Endothelial cell of hepatic sinusoid (primary cell): Measurements from ENCODE around the gene RALGPS2.
"Not testable (repeated sequence)": the region's sequence is repeated elsewhere in the genome, so short reads cannot be mapped to it uniquely, and the experiment has no call there.

Source experiments
- in situ Hi-C: cut with HindIII; loops from 2 replicates; pipeline ENCODE4 v1.10.0; 2017; ENCODE audit warnings: low sequenced_read_pairs

The RALGPS2 gene

DNA sequence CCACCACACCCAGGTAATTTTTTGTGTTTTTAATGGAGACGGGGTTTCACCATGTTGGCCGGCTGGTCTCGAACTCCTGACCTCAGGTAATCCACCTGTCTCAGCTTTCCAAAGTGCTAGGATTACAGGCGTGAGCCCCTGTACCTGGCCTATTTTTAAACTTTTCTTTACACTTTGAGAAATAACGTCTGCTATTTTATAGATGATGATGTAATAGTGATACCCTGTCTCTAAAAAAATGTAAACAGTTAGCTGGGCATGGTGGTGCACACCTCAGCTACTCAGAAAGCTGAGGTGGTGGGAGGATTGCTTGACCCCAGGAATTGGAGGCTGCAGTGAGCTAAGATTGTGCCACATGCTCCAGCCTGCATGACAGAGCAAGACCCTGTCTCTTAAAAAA is 47.9 kb downstream of the RALGPS2 start:
- in situ Hi-C loops = loop anchor here (25.0 kb wide), 1 partner anchor 236 kb away; no protein-coding TSS in a partner anchor

DNA sequence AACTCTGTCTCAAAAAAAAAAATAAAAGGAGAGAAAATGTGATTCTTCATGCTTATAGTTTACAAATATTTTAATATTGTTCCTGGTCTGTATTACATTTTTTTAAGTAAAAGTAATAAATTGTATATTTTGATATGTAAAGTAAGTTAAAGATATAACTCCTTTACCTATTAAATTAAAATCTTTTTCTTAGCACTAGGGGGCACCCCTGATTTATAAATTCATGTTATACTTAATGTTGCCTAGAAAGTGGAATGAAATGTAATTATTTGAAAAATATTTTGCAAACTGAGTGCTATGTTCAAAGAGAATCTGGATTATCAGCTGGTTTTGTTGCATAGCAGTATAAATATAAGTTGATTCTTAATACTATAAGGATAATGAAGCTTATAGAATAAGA is 49.2 kb downstream of the RALGPS2 start:
- in situ Hi-C loops = loop anchor here (25.0 kb wide), 1 partner anchor 237 kb away; no protein-coding TSS in a partner anchor

DNA sequence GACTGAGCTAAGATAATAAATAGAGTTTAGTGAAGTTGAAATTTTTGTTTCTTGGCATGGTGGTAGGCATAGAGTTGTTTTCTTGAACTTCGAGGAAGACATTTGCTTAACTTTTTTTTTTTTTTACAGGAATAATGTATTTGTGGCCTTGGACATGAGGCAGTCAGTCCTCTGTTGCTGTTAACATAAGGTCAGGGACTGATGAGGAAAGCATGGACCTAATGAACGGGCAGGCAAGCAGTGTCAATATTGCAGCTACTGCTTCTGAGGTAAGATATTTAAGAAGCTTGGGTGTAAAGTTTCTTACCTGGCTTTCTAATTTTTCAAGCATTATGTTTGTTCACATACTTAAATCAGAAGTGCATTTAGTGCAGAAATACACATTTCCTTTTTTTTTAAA is 51.5 kb downstream of the RALGPS2 start:
- in situ Hi-C loops = no loop called here

DNA sequence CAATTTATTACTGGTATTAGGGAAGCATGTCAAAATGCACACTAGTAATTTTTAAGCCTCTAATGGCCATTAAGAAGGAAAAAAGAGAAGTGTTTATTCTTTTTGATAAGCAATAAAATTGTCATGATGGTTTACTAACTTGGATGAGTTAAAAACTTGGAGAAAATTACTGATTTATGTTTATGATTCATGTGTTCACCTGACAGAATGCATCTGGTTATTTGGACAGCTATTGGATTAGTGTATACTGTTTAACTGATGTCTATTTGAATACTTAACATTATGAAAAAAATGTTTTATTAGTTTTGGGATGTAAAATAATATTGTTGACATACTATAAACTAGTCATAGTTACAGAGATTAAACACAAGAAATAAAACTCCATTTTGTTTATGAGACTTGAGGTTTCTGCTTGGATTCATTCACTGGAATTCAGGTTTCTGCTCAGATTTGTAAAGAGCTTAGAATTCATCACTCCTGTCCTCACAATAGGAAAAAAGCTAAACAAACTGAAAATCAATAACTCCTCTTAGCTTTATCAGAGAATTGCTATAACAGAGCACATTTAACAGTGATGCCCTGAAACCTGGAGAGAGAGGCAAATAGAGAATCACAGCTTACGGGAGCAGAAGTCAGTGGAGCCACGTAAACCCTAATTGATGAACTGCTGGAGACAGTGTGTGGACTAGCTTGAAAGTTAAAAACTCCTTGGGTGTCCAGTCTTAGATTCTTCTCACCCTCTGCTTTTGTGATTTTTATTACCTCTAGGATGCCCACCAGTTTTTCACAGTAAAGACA is 56.7 kb downstream of the RALGPS2 start:
- in situ Hi-C loops = loop anchor here (10.0 kb wide), 1 partner anchor 213 kb away; no protein-coding TSS in a partner anchor

DNA sequence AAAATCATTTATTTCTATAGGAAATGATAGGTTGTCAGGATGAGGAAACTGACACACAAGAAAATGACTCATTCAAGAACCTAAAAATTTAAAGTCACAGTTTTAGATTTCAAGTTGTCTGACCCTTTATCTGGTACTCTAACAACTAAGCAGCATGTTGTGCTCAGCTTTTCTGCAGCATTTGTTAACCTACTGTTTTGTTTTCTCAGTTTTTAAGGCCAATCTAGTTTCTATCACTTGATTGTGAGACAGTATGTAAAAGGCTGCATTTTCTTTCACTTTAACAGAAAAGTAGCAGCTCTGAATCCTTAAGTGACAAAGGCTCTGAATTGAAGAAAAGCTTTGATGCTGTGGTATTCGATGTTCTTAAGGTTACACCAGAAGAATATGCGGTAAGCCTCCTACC is 59.1 kb downstream of the RALGPS2 start:
- in situ Hi-C loops = loop anchor here (10.0 kb wide), 1 partner anchor 211 kb away; no protein-coding TSS in a partner anchor

DNA sequence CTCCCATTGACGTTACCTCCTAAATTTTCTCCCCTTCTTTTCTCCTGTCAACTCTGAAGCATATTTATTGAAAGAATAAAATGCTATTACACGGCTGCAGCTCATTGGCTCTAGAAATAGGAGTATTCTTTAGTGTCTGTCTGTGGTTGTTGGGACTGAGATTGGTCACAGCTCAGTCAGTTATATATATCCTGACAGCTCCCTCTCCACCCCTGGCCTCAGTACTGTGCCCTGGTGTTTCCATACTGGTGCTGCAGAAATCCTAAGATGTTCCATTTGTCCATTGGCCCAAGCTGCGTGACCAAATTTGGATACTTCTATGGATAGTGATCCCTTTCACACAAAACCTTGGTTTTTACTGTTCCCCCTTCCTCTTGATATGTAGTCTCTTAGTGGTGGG is 67.3 kb downstream of the RALGPS2 start:
- in situ Hi-C loops = no loop called here

DNA sequence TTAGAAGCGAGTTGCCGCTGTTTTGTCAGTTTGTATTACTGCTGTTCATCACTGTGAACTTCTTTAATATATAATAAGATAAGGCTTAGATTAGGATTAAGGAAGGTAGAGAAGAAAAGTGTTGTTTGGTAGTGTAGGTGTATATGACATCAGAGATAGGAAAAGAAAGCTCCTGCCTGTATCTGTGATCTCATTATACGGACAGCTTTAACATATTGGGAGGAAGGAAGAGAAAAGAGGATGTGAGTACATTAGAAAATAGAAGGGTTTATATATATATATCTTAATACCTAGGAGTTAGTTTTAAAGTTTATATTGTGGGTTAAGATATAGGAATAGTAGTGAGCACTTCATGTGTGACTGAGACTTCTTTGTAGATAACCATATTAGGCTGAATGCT is 71.0 kb downstream of the RALGPS2 start:
- in situ Hi-C loops = no loop called here

DNA sequence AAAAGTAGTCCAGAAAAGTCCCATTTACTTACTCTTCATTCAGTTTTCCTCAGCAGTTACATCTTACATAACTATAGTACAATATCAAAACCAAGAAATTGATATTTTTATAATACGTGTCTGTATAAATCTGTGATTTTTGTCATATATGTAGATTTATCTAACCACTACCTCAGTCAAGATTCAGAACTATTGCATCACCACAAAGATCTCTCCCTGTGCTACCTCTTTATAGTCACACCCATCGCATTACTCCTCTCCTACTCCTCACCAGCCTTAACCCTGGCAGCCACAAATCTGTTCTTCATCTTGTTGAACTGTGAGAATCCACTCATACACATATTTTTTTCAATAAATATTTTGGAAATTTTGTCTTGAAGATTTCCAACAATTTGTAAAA is 72.5 kb downstream of the RALGPS2 start:
- in situ Hi-C loops = no loop called here

DNA sequence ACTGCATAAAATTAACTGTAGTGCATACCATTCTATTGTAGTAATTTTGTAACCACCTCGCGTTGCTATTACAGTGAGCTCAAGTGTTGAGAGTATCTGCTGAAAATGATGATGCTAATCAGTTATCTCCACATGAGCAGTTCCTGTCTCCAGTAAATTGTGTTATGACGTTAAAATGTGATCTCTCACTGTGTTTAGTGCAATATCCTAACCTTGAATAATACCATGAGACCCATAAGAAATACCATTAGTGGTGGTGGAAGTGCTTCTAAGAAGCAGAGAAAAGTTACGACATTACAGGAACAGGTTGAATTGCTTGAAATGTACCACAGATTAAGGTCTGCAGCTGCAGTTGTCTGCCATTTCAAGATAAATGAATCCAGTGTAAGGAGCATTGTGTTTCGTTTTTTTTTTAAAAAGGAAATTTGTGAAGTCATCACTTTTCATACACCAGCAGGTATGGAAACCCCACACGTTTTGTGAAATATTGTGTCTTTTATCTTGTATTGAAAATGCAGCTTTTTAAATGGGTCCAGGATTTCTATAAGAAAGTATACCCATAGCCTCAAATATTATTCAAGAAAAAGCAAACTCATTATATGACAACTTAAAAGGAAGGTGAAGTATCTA is 73.3 kb downstream of the RALGPS2 start:
- in situ Hi-C loops = no loop called here

DNA sequence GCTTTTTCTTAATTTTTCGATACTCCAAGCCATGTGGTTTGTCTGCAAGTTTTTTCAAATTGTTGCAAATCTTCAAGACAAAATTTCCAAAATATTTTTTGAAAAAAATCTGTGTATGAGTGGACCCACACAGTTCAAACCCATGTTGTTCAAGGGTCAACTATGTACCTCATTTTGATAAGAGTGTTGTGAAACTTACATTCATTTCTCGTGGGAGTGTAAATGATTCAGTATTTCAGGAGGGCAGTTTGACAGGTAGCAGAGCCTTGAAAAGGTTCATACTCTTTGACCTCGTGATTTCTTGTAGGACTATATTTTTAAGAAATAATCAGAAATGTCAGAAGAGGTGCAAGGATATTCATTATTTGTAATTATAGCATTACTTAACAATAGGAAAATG is 77.8 kb downstream of the RALGPS2 start:
- in situ Hi-C loops = no loop called here

DNA sequence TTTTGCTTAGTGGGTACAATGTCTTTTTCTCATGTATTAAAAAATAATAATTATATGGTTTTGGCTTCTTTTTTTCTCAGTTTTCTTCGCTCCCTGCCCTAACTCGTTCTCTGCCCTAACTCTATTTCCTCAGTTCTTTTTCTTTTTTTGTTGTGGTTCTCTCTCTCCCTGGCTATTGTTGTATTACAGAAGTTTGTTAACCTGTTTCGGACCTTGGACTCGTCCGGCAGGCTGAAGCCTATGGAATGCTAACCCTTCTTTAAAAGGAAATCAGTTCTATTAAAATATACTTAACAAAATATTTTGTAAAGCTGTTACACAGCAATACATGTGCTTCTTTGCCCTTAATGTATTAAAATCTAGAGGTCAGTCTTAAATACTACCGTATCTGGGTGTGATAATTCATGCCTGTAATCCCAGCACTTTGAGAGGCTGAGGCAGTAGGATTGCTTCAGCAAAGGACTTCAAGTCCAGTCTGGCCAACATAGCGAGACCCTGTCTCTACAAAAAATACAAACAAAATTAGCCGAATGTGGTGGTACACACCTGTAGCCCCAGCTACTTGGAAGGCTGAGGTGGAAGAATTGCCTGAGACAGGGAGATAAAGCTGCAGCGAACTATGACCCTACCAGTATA is 81.7 kb downstream of the RALGPS2 start:
- in situ Hi-C loops = no loop called here

DNA sequence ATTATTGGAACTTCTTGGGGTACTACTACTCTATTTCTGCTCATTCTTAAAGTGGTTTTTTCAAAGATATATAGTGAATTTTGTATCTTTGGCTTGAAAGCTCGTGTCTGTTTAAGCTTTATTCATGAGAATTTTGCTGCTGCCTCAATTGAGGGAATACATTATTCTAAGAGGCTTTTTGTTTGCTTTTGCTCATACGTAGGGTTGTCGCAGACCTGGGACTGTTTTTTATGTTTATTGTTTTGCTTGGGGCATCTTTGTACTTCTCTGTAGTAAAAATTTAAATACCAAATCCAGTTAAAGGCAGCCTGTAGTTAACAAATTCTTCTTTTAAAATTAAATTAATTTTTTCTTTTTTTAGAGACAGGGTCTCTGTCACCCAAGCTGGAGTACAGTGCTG is 83.5 kb downstream of the RALGPS2 start:
- in situ Hi-C loops = no loop called here

DNA sequence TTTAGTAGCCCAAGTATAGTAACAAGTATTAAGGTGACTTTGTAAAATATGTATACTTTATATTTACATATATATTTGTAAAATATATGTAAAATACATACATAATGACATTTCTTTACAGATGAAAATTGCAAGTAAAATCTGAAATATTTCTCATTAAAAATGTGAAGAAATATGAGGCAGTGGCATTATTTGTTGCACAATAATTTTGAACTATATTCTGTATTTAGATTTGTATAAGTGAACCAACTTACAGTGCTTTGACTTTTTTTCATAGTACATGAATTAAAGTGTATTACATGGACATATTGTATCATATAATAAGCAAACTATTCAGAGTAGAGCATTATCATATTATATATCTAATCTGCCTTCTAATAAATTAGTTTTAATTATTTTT is 85.5 kb downstream of the RALGPS2 start:
- in situ Hi-C loops = no loop called here

DNA sequence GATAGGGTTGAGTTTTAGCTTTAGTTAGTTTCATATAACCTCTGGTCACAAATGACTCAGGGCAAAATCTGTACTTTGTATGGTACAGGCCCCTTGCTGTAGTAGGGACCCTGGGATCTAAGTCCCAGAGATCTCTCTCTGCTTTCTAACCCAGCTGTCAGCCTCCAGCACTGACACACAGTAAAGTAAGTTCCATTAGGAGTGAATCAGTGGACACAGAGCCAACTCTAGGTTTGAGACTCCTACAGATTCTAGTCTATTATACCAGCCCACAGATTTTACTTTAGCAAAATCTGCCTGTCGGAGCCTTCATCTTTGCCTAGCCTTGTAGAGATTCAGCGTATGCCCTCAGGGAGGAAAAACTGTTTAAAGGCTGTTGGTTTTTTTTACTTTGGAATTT is 93.4 kb downstream of the RALGPS2 start:
- in situ Hi-C loops = no loop called here

DNA sequence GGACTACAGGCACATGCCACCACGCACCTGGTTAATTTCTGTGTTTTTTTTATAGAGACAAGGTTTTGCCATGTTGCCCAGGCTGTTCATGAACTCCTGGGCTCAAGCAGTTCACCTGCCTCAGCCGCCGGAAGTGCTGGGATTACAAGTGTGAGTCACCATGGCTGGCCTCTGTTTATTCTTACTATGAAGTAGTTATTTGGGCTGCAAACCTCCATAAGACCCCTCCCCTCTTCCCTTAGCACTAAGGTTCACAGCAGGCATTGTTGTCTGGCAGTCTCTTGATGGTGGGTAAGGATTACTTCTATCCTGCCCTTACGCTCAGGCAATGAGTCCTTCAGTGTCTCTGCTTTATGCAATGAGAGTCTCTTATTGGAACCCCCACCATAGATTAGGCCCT is 94.1 kb downstream of the RALGPS2 start:
- in situ Hi-C loops = no loop called here

DNA sequence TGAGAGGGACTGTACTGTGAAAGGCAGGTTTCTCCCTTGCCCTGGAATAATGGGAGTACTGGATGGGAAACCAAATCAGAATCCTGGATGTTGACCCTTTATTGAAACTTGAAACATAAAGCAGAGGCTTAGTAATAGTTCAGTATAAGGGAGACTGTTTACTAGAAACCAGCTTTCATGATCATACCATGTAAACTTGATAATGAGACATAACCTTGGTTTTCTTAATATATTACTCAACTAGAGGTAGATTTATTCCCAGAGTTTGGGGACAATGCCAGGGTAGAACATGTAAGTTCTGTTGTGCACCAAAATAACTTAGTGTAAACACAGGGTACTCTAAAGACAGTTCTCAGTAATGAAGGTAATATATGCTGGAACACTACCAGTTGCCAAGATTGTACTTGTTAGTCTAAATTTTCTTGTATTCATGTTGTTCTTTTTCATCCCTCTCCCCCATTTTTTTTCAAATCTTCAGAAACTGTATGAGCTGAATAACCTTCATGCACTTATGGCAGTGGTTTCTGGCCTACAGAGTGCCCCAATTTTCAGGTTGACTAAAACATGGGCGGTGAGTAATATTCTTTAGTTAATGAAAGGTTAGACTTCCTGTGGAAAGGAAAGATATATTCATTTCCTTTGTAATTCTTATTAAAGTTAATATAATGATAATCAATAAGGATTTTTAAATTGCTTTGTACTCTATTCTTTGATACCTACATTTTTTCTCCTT is 96.3 kb downstream of the RALGPS2 start:
- in situ Hi-C loops = no loop called here

DNA sequence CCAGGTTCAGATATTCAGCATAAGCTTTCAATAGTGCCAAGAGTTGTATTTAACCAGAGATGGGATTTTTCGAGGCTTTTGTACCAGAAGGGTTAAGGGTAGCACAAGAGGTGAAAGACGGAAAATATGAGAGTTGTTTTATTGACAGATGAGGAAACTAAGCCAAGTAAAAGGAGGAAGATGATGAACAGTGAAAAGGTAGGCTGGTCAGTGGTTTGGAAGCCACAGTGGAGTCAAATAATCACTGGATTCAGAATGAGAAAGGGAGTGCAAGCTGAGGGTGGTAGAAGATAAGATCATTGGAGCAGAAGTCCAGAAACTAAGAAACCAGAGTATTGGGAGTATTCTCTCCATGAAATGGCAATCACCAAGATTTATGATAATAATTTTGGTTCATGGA is 100.1 kb downstream of the RALGPS2 start:
- in situ Hi-C loops = no loop called here

DNA sequence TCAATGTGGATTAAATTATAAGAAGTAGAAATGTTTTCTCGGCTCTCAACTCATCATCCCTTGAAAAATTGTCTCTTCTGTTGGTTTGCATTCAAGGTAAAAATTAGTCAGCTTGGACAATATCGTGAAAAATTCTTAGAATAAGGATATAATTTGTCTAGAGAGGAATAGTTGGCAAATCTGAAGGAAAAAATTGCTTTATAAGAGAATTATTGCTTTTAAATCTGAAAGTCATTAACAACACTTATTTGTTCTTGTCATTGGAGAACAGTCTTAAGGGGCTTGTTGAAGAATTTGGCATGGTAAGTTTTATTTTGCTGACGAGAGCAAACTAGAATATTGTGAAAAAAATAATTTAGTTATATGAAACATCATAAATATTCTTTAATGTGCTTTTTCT is 119.4 kb downstream of the RALGPS2 start:
- in situ Hi-C loops = no loop called here

DNA sequence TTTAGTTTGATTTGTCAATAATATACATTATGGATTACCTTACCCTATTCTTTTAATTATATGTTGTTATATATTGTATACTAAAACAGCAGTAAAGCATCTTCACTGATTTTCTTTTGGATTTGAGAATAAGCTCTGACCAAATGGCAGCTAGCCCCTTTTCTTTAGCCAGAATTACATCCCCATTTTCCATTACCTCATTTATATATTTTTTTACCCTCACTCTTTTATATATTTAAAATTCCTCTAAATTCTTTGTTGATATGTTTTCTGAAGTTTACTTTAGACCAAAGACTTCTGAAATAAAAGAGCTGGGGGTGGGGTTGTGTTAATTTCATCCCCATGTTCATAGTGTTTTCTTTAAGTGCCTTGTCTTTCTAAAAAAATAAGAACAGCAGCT is 121.3 kb downstream of the RALGPS2 start:
- in situ Hi-C loops = no loop called here

DNA sequence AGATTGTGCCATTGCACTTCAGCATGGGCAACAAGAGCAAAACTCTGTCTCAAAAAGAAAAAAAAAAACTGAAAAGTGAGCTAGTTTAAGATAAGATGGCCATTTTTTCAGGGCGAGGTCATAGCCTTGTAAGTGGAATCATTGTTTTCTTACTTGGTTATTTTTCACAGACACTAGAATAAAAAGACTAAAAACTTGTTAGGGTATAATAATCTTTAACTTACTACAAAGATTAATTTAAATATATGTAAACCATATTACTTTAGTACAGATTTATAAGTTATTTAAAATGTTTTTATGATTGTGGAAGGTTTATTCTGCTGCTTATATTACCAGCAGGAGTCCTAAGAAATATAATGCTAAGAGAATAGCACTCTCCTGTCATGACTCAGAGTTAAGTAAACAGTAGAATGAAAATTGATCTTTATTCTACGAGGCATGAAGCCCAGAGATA is 122.4 kb downstream of the RALGPS2 start:
- in situ Hi-C loops = no loop called here

DNA sequence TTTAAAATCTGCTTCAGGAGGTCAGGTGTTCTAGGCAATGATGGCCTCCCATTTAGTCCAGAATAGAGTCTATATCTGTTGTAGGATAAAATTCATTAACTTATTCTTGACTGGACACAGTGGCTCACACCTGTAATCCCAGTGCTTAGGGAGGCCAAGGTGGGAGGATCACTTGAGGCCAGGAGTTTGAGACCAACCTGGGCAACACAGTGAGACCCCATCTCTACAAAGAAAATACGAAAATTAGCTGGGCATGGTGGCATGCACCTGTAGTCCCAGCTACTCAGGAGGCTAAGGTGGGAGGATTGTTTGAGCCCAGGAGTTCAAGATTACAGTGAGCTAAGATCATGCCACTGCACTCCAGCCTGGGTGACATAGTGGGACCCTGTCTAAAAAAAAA is 122.9 kb downstream of the RALGPS2 start:
- in situ Hi-C loops = not testable (repeated sequence)
